MM.1S (cell line): ENCODE measurements around the gene PRCD.

Experiments
- DNase-seq: peaks from one replicate; pipeline ENCODE4 v3.0.0-alpha.2; 2015
- H2AFZ ChIP-seq: fragments of 300-600 bp; sonication (generic); 2 replicates; pipeline ENCODE4 v1.6.0; 2016; ENCODE audit warnings: antibody characterized with exemption, low read length
- H3F3A ChIP-seq: fragments of 300-600 bp; sonication (generic); 2 replicates; pipeline ENCODE4 v1.6.1; 2016; ENCODE audit warnings: mild to moderate bottlenecking, antibody characterized with exemption, low read length, moderate library complexity, mixed read lengths; ENCODE audit not compliant: insufficient read depth
- H3K27ac ChIP-seq: fragments of 300-600 bp; sonication (generic); 2 replicates; pipeline ENCODE4 v1.5.1; 2016; ENCODE audit warnings: mild to moderate bottlenecking, low read length
- H3K27me3 ChIP-seq: fragments of 300-600 bp; sonication (generic); replicated peaks from 2 replicates; pipeline ENCODE4 v1.6.0; 2016; ENCODE audit warnings: low read length; ENCODE audit not compliant: insufficient read depth
- H3K36me3 ChIP-seq: fragments of 300-600 bp; sonication (generic); replicated peaks from 2 replicates; pipeline ENCODE4 v1.6.1; 2016; ENCODE audit warnings: mild to moderate bottlenecking, low read length, mixed read lengths; ENCODE audit not compliant: insufficient read depth
- H3K4me1 ChIP-seq: fragments of 300-600 bp; sonication (generic); 2 replicates; pipeline ENCODE4 v1.6.1; 2016; ENCODE audit warnings: low read length, mixed read lengths
- H3K4me2 ChIP-seq: fragments of 300-600 bp; sonication (generic); 2 replicates; pipeline ENCODE4 v1.6.0; 2016; ENCODE audit warnings: low read depth, low read length
- H3K4me3 ChIP-seq: fragments of 300-600 bp; sonication (generic); 2 replicates; pipeline ENCODE4 v1.5.1; 2016; ENCODE audit warnings: low read length, mixed read lengths
- H3K79me2 ChIP-seq: fragments of 300-600 bp; sonication (generic); 2 replicates; pipeline ENCODE4 v1.6.1; 2016; ENCODE audit warnings: mixed run types, low read length, mixed read lengths
- H3K9ac ChIP-seq: fragments of 300-600 bp; sonication (generic); 2 replicates; pipeline ENCODE4 v1.6.1; 2016; ENCODE audit warnings: low read length, mixed read lengths
- H3K9me2 ChIP-seq: fragments of 300-600 bp; sonication (generic); replicated peaks from 2 replicates; pipeline ENCODE4 v1.6.1; 2016; ENCODE audit warnings: mild to moderate bottlenecking, low read length, mixed read lengths; ENCODE audit not compliant: insufficient read depth
- H3K9me3 ChIP-seq: fragments of 300-600 bp; sonication (generic); replicated peaks from 2 replicates; pipeline ENCODE4 v1.6.1; 2016; ENCODE audit warnings: mild to moderate bottlenecking, low read length, mixed read lengths; ENCODE audit not compliant: insufficient read depth
- H4K20me1 ChIP-seq: fragments of 300-600 bp; sonication (generic); 2 replicates; pipeline ENCODE4 v1.6.1; 2016; ENCODE audit warnings: mild to moderate bottlenecking, low read length, moderate library complexity, mixed read lengths; ENCODE audit not compliant: insufficient read depth
- EZH2 ChIP-seq: fragments of 300-600 bp; sonication (generic); optimal IDR thresholded peaks from 2 replicates; pipeline ENCODE3; 2017; ENCODE audit warnings: low read depth, mild to moderate bottlenecking, antibody characterized with exemption, low read length, mixed read lengths
- EZH2phosphoT487 ChIP-seq: fragments of 300-600 bp; sonication (generic); IDR thresholded peaks from 2 replicates; pipeline ENCODE4 v1.6.1; 2018; ENCODE audit warnings: antibody characterized with exemption, low read length
- TF ChIP-seq, protein P1 (sequence below): fragments of 300-600 bp; sonication (generic); IDR thresholded peaks from 2 replicates; pipeline ENCODE4 v1.5.1; 2016; ENCODE audit warnings: antibody characterized with exemption, low read length, mixed read lengths

Gene PRCD

DNA sequence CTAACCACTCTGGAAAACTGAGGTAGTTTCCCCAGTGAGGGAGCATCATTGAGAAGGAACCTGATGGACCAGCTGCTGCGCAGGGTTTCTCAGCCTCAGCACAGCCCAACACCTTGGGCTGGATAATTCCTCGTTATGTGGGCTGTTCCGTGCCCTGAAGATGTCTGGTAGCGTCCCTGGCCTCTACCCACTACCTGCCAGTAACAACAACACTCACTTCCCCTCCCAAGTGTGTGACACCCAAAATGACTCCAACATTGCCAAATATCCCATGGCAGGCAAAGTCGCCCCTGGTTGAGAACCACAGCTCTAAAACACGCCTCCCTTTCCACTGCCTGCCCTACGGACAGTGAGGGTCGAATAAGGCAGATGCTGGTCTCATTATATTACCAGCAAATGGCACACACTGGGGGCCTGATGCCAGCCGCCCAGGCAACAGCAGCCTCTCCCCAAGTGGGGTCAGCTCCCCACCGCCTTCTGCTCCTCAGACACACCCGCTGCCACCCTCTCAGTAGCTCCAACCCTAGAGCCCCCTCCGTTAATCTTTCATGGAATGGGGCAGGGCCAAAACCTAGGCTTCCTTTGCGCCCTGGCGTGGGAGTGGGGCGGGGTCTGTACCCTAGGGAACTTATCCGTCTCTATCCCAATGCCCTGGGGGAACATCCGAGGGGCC, 39.6 kb upstream of the PRCD start:
- no peaks in the 10 kb centered on the region for H3F3A ChIP-seq
- H3K4me2 ChIP-seq = peak overlapping the region; percentile 81
- H3K9me2 ChIP-seq = no peaks in the 10 kb centered on the region
- H3K27ac ChIP-seq = peak overlapping the region; percentile 44; the same call in 1 of the 2 replicates
- TF ChIP-seq EZH2 (no peak), EZH2phosphoT487 (no peak)
- TF ChIP-seq, protein P1, sequence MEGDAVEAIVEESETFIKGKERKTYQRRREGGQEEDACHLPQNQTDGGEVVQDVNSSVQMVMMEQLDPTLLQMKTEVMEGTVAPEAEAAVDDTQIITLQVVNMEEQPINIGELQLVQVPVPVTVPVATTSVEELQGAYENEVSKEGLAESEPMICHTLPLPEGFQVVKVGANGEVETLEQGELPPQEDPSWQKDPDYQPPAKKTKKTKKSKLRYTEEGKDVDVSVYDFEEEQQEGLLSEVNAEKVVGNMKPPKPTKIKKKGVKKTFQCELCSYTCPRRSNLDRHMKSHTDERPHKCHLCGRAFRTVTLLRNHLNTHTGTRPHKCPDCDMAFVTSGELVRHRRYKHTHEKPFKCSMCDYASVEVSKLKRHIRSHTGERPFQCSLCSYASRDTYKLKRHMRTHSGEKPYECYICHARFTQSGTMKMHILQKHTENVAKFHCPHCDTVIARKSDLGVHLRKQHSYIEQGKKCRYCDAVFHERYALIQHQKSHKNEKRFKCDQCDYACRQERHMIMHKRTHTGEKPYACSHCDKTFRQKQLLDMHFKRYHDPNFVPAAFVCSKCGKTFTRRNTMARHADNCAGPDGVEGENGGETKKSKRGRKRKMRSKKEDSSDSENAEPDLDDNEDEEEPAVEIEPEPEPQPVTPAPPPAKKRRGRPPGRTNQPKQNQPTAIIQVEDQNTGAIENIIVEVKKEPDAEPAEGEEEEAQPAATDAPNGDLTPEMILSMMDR = no peak
- H3K79me2 ChIP-seq = peaks cover 58% of the 10 kb centered on the region
- no peaks in the 10 kb centered on the region for H3K9me3 ChIP-seq
- H3K4me3 ChIP-seq = peak overlapping the region; percentile 82
- no peak for DNase-seq
- no peaks in the 10 kb centered on the region for H3K27me3 ChIP-seq
- no peaks in the 10 kb centered on the region for H3K36me3 ChIP-seq
- H2AFZ ChIP-seq = no peak overlapping the region
- H3K4me1 ChIP-seq = peaks cover 40% of the 10 kb centered on the region
- H4K20me1 ChIP-seq = no peaks in the 10 kb centered on the region
- peak overlapping the region; percentile 92 for H3K9ac ChIP-seq

DNA sequence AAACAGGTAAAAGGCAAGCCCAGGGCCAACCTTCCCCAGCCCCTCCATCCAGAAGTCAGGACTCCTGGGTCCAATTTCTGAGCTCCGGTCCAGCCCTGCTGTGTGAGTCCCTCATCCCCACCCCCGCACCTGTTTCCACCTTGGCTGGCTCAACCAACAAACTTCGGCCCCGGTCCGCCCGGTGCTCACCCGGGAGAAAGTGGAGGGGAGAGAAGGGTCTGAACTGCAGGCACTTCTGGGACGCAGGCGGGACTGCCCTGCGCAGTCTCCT, 39.2 kb upstream of the PRCD start:
- peak overlapping the region; percentile 44; the same call in 1 of the 2 replicates for H3K27ac ChIP-seq
- no peaks in the 10 kb centered on the region for H4K20me1 ChIP-seq
- no peak for DNase-seq
- H3K79me2 ChIP-seq = peaks cover 53% of the 10 kb centered on the region
- peak overlapping the region; percentile 92 for H3K9ac ChIP-seq
- no peaks in the 10 kb centered on the region for H3K9me3 ChIP-seq
- peak overlapping the region; percentile 48 for H2AFZ ChIP-seq
- no peaks in the 10 kb centered on the region for H3K27me3 ChIP-seq
- H3K4me1 ChIP-seq = peaks cover 35% of the 10 kb centered on the region
- TF ChIP-seq EZH2phosphoT487 = no peak
- no peak for TF ChIP-seq EZH2
- TF ChIP-seq, protein P1 = no peak
- peak overlapping the region; percentile 82 for H3K4me3 ChIP-seq
- no peaks in the 10 kb centered on the region for H3F3A ChIP-seq
- no peaks in the 10 kb centered on the region for H3K9me2 ChIP-seq
- H3K4me2 ChIP-seq = peak overlapping the region; percentile 81
- H3K36me3 ChIP-seq = no peaks in the 10 kb centered on the region

DNA sequence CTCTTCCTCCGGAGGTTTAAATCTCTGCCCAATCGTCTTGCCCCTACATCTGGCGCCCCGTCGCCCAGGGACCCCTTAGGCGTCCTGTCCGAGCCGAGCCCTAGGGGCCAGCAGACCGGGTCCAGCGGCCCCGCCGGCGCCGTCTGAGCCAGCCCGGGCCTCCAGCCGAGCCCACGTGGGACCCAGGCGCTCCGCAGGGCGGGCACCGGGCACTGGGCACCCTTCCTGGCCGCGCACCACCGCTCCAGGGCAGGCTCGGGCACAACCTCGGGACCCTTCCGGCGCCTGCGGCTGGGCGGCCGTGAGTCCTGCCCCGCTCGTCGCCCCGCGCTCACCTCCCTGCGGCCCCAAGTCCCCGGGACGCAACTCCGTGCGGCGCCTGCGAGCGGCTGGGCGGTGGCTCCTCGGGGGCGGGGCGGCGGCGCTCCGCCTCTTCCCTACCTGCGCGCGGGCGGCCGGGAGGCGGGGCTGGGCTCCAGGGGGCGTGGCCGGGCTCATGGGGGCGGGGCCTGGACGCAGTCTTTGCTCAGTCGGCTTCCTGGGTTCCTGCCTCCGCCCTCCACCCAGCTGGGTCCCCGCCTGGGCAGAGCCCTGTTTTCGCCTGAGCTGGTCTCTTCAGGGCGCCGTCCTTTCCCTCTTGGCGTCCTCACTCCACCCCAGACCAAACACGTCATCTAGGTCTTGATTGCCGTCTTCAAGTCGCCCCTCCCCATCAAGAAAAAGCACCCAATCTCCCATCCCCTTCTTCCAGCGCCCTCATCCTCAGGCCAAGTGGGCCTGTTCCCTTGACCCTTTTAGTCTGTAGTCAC, 38.6 kb upstream of the PRCD start, which contains the start of gene RHBDF2:
RHBDF2 (minus strand) TSS at position 406 of the 809 bp plus-strand sequence. CDS start 19,899 bp downstream, outside the sequence.
- peak; percentile 86 for DNase-seq
- Histone ChIP-seq H3K9ac (peak within 1 kb of the TSS; percentile 92), H3K9me3 (no peaks in the 10 kb centered on the region), H3K27me3 (no peaks in the 10 kb centered on the region), H3K4me3 (peak within 1 kb of the TSS; percentile 82), H3K36me3 (no peaks in the 10 kb centered on the region), H2AFZ (peak within 1 kb of the TSS; percentile 91), H3K9me2 (no peaks in the 10 kb centered on the region), H3K4me2 (peak within 1 kb of the TSS; percentile 91), H4K20me1 (no peaks in the 10 kb centered on the region), H3F3A (no peaks in the 10 kb centered on the region), H3K79me2 (peaks cover 48% of the 10 kb centered on the region), H3K4me1 (peaks cover 35% of the 10 kb centered on the region), H3K27ac (peak within 1 kb of the TSS; percentile 44; the same call in 1 of the 2 replicates)
- no peak for TF ChIP-seq EZH2phosphoT487
- no peak for TF ChIP-seq EZH2
- TF ChIP-seq, protein P1 = no peak
